HG03280 (cell line): ENCODE measurements around the gene HLA-DPB1.
"Not testable (repeated sequence)": the region's sequence is repeated elsewhere in the genome, so short reads cannot be mapped to it uniquely, and the experiment has no call there.

ENCODE experiments used
- ATAC-seq: cut with Tn5 transposase; IDR thresholded peaks from one replicate; pipeline ENCODE4 v1.9.1; 2021; ENCODE audit warnings: mild to moderate bottlenecking, moderate library complexity; ENCODE audit not compliant: unreplicated experiment

Gene HLA-DPB1

DNA sequence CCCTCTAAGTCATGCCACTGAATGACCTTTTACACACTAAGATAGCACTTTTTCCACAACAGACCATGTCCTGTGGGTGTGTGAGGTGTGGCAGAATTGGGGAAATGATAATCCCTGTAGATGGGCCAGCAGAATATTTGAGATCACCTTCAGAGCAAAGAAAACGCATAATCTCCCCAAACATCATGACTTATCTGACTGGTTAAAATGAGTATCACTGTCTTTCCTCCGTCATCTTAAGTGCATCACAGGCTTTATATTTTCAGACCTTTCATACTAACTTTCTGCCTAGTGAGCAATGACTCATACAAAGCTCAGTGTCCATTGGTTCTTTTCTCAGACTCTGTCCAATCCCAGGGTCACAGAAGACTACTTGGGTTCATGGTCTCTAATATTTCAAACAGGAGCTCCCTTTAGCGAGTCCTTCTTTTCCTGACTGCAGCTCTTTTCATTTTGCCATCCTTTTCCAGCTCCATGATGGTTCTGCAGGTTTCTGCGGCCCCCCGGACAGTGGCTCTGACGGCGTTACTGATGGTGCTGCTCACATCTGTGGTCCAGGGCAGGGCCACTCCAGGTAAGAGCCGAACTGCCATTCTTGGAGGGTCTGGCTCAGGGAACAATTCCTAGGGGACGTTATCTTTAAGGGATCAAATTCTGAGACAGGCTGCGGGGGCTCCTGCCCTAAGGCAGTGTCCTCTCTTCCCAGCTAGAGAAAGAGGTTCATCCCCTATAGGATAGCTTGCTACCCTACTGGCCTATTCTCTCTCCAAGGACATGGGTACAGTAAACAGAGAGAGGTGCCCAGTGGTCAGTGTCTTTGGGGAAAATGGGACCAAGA, at the start of gene HLA-DPB1:
HLA-DPB1 (plus strand) TSS at position 423 of the 838 bp plus-strand sequence; CDS start at position 475, 52 bp downstream.
- peak; percentile 72 for ATAC-seq

DNA sequence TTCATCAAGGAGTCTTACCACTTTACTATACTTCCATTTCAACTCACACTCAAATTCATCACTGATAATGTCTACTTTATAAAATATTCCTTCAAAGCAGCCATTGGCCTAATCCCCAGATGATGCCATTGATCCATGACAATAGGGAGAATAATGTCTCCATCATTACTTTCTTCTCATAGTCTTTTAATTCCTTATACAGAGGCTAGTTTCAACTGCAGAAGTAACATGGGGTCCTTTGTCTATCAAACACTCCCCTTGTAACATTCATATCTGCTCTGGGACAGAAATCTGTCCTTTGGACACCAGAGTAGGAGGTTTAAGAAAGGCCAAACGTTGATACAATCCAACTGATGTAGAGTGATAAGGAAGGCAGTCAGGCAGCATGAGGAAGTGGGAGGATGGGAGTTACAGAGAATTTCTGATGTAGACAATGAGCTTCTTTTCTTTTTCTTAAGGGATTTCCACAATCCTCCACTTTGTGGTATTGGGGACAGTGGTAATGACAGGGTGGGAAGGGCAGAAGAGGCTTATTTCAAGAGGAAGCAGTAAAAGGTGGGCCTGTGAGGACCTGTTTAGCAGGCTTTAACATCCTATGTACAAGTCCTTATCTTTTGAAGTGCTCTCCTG, 47.5 kb upstream of the HLA-DPB1 start:
- no peak for ATAC-seq

DNA sequence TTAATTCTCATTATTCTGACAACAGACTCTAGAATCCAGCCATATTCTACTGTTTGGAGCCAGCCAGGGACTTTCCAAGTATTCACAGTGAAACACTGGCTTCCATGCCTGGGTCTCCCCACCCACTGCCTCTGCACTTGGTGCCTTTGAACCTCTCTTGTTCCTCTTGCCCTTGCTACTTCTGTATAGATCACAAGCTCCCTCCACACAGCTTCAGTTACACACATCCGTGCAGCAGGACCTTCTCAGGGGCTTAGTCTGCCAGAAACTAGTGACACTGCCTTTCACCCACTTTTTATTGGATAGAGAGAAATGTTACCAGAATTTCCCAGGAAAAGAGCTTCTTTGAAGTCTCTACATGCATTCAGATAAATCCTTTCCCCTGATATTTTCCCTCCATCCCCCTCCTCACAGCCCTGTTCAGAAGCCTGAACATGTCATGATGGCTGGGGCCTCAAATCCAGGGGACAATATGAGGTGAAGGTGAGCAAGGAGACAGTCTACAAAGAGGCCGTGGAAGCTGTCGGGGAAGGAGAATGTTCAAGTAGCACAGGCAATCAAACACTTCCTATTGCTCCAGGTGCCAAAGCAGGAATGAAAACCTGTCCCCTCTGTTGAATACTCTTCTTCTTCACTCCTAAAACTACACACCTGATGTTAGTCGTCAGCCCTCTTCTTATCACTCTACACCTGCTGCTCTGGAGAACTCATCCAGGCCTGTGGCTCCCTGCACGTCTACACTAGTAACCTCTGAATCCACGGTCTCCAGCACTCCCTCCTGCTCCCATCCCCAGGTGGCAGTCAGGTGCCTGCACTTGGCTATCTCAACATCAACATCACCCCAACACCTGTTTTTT, 46.2 kb upstream of the HLA-DPB1 start:
- ATAC-seq = peak; percentile 71

DNA sequence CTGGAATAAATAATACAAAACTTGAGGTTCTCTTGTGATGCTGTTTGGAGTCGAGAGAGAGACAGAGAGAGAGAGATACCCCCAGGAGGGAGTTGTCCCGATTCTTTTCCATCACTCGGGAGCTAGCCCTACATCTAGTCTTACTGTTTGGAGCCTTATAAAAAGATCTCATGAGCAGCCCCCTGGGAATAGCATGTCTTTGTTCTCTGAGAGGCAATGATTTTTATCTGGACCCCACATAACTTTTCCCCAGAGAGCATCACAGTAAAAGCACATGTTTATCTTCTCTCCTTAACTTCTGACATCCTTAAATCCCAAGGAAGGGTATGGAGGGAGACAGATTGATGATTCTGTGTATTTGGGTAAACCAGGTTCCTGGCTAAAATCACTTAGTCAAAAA, 45.5 kb upstream of the HLA-DPB1 start:
- ATAC-seq = no peak

DNA sequence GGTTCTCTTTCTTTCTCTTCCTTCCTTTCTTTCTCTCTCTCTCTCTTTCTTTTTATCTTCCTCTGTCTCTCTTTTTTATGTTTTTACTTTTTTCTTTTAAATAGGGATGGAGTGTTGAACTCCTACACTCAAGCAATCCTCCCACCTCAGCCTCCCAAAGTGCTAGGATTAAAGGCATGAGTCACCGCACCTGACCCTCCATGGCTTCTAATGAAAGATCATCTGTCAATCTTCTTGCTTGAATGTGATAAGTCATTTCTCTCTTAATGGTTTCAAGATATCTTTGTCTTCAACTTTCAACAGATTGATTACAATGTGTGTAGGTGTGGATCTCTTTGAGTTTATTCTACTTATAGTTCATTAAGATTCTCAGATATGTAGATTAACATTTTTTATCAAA, 41.2 kb upstream of the HLA-DPB1 start:
- ATAC-seq = no peak

DNA sequence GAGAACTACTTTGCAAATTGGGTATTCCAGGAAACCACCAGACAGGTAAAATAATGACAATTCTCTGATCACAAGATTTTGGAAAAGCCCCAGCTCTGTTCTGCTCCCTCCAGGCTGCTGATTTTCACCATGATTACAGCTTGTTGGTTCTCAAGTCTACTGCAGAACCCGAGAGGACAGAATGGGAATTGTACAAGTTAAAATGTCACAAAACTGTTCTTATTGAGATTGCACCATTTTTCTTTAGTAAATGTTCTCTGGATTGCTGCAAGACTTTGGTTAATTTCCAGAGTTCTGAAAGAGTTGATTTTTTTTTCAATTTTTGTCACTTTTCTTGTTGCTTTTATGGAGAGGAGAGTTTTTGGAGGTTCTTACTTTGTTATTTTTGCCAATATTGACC, 39.3 kb upstream of the HLA-DPB1 start:
- ATAC-seq = no peak

DNA sequence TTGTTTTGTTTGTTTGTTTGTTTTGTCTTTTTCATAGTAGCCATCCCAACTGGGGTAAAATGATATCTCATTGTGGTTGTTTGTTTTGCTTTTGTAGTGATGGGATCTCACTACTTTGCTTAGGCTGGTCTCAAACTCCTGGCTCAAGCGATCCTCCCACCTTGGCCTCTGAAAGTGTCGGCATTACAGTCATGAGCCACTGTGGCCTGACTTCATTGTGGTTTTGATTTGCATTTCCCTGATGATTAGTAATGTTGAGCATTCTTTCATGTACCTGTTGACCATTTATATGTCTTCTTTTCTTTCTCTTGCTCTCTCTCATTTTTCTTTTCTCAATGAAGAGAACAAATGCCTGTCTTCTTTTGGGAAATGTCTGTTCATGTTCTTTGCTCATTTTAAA, 35.6 kb upstream of the HLA-DPB1 start:
- no peak for ATAC-seq

DNA sequence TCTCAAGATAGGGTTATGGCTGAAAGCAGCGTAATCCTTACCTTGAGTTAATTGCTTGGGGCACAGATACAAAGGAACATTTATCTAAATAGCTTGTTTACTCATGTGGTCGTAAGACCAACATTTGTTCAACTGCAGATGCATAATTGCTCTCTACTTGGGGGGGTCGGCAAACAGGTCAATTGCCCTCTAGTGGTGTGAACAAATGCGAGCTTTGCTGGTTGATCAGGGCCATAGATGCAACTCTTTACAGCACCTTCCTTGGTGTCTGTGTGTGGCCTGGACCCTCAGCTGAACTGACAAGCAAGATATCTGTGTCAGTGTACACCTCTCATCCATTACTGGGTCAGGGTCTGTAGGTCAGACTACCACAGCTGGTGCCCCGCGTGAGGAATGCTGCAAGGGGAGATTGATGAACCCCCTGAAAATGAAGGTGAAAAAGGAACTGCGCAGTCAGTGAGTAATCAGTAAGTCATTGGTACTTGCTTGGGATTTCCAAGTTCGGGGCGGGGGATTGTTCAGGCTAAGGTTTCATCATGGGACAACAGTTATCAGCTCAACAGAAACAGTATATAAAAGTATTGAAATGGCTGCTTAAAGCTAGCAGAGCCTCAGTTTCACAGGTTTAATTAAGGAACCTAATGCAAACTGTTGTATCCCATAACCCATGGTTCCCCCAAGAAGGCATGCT, 26.3 kb upstream of the HLA-DPB1 start:
- no peak for ATAC-seq

DNA sequence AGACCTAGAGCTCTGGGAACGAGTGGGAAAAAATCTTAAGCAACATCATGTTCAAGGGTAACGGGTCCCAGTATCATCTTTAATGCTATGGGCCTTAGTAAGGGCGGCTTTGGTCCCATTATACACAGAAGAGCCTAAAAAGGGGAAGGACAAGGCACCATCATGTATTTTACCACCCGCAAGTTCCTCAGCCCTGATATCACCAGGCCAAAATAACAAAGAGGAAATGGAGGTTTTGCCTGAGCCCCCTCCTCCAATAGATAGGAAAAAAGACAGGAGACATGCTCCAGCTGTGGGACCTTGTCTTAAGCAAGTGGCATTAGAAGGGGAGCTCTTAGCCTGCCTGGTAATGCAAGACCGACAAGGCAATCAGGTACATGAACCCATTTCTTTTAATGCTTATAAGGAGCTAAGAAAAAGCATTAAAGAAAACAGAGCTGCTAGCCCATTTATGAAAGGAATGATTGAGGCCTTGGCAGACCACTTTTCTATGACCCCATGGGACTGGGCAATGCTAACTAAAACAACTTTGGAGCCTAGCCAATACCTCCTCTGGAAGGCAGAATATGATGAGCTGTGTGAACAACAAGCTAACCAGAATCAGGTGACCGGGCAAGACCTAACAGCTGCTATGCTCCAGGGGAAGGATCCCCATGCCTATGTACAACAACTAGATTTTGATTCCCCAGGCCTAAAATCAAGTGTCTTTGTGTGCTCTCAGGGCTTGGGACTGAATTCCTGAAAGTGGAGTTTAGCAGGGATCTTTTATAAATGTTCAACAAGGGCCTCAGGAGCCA, 25.6 kb upstream of the HLA-DPB1 start:
- no peak for ATAC-seq

DNA sequence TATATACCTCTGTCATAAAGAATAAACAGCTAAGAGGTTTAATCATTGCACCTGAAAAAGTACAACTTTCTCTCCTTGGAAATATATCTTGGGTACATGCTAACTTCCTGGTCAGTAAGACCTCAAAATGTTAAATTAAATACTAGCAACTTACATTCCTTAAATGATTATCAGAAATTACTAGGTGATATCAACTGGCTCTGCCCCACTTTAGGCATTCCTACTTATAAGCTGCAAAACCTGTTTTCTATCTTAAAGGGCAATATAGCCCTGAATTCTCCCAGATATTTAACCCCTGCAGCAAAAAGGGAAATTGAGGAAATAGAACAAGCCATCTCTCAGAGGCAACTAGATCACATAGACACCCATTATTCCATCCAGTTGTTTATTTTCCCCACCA, 23.2 kb upstream of the HLA-DPB1 start:
- no peak for ATAC-seq

DNA sequence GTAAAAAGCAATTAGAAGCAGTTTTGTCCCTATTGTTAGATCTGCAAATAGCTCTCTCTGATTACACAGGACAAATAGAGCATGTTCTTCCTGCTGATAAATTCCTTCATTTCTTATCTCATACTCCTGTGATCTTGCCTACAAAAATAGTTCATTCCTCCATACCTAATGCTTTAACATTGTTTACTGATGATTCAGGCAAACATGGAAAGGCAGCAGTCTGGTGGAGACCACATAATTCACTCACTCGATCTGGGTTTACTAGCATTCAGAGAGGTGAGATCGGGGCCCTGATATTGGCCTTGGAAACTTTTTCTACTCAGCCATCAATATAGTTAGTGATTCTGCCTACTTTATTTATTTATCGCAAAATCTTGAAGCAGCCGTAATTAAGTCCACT, 22.6 kb upstream of the HLA-DPB1 start:
- ATAC-seq = no peak

DNA sequence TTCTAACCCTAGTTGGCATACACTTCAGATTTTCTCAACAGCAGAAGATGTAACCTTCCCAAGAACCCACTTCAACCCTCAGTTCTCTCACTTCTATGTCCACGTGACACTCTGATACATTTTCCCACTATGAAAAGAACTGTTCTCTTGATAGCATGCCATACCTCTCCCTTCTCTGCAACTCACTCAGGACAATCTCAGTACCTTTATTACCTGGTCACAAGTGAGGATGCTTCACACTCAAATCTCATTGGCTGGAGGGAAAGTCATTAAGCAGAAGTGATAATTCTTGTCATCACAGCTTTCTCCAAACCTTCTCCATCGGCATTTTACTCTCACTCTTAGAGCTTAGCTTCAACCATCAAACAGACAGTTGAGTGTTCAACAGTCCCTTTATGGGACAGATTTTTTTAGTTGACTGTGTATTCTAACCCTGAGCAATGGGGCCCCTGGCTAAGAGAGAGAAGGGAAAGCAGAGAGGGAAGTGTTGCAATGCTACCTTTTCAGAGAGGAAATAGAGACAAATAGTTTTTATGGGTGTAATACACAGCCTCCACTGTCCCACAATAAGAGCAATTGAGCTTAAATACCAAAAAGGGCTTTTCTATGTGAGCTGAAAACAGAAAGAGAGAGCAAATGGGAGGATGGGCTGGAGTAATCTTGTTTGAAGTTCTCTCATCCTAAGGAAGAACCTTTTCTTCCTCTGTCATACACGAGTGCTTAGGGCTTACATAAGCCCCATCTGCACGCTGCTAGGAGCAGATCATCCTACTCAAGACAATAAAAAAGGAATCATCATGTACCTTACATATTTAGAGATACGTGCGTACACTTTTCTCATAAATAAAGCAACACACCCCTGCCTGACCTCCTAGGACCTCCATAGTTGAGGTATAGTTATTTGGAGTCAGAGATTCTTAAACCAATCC, 18.3 kb upstream of the HLA-DPB1 start:
- no peak for ATAC-seq

DNA sequence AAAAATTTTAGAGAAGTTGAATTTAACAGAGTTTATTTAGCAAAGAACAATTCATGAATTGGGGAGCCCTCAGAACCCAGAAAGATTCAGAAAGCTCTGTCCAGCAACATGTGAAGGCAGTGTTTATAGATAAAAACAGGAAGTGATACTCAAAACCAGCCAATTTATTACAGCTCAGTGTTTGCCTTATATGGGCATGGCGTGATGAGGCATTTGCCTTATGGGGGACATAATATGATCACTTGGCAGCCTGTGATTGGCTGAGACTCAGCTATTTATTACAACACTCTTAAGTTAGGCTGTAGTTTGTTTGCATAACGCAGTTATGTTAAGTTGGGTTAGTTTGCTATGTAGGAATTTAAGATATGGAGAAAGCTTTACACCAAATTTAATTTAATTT, 13.8 kb upstream of the HLA-DPB1 start:
- no peak for ATAC-seq

DNA sequence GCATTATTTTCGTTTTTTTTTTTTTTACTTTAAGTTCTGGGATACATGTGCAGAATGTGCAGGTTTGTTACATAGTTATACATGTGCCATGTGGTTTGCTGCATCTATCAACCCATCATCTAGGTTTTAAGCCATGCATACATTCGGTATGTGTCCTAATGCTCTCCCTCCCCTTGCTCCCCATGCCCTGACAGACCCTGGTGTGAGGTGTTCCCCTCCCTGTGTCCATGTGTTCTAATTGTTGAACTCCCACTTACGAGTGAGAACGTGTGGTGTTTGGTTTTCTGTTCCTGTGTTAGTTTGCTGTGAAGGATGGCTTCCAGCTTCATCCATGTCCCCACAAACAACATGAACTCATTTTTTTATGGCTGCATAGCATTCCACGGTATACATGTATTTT, 12.4 kb upstream of the HLA-DPB1 start:
- ATAC-seq = not testable (repeated sequence)

DNA sequence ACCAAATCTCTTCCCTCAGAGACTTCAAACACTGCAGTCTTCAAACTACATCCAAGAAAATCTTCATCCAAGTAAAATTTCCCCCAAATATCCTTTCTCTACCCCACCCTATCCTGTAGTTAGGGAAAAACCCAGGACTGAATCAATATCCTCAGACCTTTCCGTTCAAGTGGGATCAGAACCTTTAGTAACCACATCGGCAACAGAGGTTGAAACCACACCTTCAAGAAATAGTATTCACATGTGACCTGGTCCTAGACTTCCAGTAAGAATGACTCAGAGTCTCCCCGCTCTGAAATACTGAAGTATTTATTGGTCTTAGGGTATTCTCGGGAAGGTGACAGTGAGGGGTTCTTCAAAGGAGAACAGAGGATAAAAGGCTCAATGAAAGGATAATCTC, 11.1 kb upstream of the HLA-DPB1 start:
- no peak for ATAC-seq

DNA sequence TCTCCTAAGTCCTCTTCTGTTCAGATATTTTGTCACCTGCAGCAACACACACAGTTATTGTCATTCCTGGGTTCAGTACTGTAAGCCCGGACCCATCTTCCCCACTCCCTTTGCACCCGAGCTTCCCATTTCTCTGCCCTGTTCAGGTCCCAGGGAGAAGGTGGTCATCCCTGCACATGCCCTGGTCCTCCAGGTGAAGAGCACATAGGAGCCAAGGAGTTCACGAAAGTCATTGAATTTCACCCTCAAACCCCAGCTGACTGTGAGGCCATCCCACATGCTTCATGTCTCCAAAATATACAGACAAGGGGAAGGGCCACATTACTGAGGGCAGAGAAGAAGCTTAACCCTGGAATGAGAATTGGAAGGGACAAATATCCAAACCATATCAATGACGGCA, 10.5 kb upstream of the HLA-DPB1 start:
- no peak for ATAC-seq

DNA sequence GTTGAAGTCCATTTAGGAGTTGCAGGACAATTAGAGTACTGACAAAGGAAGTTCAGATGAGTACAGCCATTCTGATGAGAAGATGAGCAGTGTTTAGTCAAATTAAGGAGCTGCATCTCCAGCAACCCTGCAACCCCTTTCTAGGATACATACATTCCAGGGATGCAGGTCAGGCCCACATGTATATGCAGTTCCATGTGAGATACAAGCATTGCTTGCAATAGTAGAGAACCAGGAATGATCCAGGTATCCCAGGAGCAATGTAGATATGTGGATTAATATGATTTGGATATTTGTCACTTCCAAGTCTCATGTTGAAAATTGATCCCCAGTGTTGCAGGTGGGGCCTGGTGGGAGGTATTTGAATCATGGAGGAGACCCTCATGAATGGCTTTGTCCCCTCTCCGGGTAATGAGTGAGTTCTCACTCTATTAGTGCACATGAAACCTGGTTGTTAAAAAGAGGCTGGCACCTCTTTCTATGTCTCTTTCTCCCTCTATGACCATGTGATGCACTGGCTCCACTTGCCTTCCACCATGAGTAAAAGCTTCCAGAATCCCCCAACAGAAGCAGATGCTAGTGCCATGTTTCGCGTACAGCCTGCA, 8.8 kb upstream of the HLA-DPB1 start:
- no peak for ATAC-seq

DNA sequence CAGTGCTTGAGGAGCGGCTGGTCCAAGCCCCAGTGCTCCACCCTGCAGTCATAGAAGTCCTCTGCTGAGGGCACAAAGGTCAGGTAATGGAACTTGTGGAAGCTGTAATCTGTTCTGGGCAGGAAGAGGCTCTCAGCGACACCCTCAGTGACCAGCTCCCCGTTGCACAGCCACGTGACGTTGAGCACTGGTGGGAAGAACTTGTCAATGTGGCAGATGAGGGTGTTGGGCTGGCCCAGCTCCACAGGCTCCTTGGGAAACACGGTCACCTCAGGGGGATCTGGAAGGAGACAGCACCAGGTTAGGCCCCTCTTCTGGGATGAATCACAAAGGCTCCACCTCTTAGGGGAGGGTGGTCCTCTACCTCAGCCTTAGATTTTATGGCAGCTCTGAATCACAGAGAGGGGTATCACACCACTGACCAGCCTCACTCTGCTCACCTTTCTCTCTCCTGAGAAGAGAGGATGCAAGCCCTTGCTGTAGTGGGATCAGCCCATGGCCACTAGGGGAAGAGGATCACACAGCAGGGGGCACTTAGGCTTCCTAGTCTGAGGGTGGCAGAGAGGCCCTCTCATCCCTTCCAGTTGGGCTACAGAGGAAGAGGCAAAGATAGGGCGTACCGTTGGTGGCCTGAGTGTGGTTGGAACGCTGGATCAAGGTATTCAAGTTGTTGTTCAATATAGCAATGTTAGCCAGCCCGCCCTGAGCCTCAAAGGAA, 6.6 kb upstream of the HLA-DPB1 start:
- ATAC-seq = no peak
